Measurements from ENCODE around the gene LAMA2.

DNA sequence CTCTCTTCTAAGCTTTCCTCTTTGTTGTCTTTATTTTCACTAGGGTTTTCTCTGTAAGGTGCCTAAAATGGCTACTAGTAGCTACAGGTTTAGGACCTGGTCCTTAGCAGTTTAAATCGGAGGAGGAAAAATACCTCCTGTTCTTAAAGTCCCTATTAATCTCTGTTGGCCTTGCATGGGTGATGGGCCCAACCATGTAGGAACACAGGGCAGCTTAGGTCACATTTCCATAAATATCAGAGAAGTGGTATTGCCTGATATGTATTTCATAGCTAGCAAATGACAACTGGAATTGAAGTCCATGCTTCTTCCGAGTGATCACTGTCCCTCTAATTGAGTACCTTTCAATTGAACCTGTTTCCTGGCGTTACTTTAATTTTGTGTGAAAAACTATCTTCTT is 70.0 kb downstream of the LAMA2 start:
- no peak for TF ChIP-seq TAF1 (IDR thresholded peaks at IDR 0.05; ENCODE audit: low read depth)
- no peak for TF ChIP-seq CTCF (IDR thresholded peaks at IDR 0.05; ENCODE audit: poor library complexity, severe bottlenecking)
- TF ChIP-seq RAD21 (conservative IDR thresholded peaks at IDR 0.05), result no peak
- no peak for TF ChIP-seq SMC3 (conservative IDR thresholded peaks at IDR 0.05; ENCODE audit: poor library complexity)
- no peak for TF ChIP-seq POLR2AphosphoS5 (IDR thresholded peaks at IDR 0.05)
